Measurements from ENCODE around the gene GEMIN2.

GEMIN2 gene

GRCh38 chr14:39109893-39110715, 4.0 kb upstream of the GEMIN2 start (continued):
- no peak for TF ChIP-seq ZNF518A (tag by site-specific recombination; conservative IDR thresholded peaks at IDR 0.05; ENCODE audit: low read depth)

GRCh38 chr14:39113685-39114072, 444 bp upstream of the GEMIN2 start:
- Histone ChIP-seq H3K9me3 (ENCODE audit: control insufficient read depth, insufficient read depth, low read depth, low read length) (no peaks in the 10 kb centered on the region), H3K4me3 (ENCODE audit: low read depth, low read length) (peak overlapping the region; percentile 87), H3K27ac (ENCODE audit: extremely low read depth, low read depth, low read length) (no peak overlapping the region), H3K4me1 (ENCODE audit: control insufficient read depth, insufficient read depth, low read length) (no peaks in the 10 kb centered on the region), H3K36me3 (ENCODE audit: control insufficient read depth in 2 of 2, insufficient read depth in 1 of 2, low read length in 2 of 2) (peaks cover 10 to 11% of the 10 kb centered on the region in 2 experiments)
- ChIA-PET POLR2A (interaction anchor here (0.7 to 3.2 kb wide), 8 partner anchors 10 to 319 kb away, joined by 3 to 76 read pairs (median 7); partner anchors contain the start of genes FBXO33, SEC23A and TRAPPC6B), CTCF (interaction anchor here (0.7 to 1.1 kb wide), 2 partner anchors 15 to 23 kb away, joined by 5 read pairs; no protein-coding TSS in a partner anchor)
- TF ChIP-seq ZEB2 (tag by site-specific recombination; IDR thresholded peaks at IDR 0.05) (no peak), ZNF133 (tag by site-specific recombination; IDR thresholded peaks at IDR 0.05) (no peak), ZBTB48 (tag by site-specific recombination; IDR thresholded peaks at IDR 0.05) (no peak), ZBTB8A (tag by site-specific recombination; IDR thresholded peaks at IDR 0.05) (no peak), ZNF830 (tag by site-specific recombination; IDR thresholded peaks at IDR 0.05; ENCODE audit: low read depth) (no peak), ZNF10 (tag by site-specific recombination; IDR thresholded peaks at IDR 0.05) (no peak), ZNF341 (tag by site-specific recombination; IDR thresholded peaks at IDR 0.05; ENCODE audit: low read depth) (no peak), ZNF350 (tag by site-specific recombination; IDR thresholded peaks at IDR 0.05) (no peak), ZIC2 (tag by site-specific recombination; IDR thresholded peaks at IDR 0.05) (no peak), ZNF394 (tag by site-specific recombination; IDR thresholded peaks at IDR 0.05; ENCODE audit: borderline replicate concordance) (no peak), AEBP2 (tag by site-specific recombination; IDR thresholded peaks at IDR 0.05; ENCODE audit: borderline replicate concordance) (no peak)
- TF ChIP-seq, protein P1, sequence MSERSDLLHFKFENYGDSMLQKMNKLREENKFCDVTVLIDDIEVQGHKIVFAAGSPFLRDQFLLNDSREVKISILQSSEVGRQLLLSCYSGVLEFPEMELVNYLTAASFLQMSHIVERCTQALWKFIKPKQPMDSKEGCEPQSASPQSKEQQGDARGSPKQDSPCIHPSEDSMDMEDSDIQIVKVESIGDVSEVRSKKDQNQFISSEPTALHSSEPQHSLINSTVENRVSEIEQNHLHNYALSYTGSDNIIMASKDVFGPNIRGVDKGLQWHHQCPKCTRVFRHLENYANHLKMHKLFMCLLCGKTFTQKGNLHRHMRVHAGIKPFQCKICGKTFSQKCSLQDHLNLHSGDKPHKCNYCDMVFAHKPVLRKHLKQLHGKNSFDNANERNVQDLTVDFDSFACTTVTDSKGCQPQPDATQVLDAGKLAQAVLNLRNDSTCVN (tag by site-specific recombination; optimal IDR thresholded peaks at IDR 0.05) = no peak
- TF ChIP-seq, protein P2, sequence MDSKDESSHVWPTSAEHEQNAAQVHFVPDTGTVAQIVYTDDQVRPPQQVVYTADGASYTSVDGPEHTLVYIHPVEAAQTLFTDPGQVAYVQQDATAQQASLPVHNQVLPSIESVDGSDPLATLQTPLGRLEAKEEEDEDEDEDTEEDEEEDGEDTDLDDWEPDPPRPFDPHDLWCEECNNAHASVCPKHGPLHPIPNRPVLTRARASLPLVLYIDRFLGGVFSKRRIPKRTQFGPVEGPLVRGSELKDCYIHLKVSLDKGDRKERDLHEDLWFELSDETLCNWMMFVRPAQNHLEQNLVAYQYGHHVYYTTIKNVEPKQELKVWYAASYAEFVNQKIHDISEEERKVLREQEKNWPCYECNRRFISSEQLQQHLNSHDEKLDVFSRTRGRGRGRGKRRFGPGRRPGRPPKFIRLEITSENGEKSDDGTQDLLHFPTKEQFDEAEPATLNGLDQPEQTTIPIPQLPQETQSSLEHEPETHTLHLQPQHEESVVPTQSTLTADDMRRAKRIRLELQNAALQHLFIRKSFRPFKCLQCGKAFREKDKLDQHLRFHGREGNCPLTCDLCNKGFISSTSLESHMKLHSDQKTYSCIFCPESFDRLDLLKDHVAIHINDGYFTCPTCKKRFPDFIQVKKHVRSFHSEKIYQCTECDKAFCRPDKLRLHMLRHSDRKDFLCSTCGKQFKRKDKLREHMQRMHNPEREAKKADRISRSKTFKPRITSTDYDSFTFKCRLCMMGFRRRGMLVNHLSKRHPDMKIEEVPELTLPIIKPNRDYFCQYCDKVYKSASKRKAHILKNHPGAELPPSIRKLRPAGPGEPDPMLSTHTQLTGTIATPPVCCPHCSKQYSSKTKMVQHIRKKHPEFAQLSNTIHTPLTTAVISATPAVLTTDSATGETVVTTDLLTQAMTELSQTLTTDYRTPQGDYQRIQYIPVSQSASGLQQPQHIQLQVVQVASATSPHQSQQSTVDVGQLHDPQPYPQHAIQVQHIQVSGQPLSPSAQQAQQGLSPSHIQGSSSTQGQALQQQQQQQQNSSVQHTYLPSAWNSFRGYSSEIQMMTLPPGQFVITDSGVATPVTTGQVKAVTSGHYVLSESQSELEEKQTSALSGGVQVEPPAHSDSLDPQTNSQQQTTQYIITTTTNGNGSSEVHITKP (tag by site-specific recombination; IDR thresholded peaks at IDR 0.05) = no peak

Measured in HEK293 (cell line).